GM18498 (cell line): ENCODE measurements around the gene ARIH1.

ENCODE experiments used
- ATAC-seq: cut with Tn5 transposase; IDR thresholded peaks from one replicate; pipeline ENCODE4 v1.9.1; 2021; ENCODE audit warnings: mild to moderate bottlenecking, moderate library complexity; ENCODE audit not compliant: unreplicated experiment

ARIH1 gene

GRCh38 chr15:72538931-72539330 is 64.8 kb downstream of the ARIH1 start:
- no peak for ATAC-seq

DNA sequence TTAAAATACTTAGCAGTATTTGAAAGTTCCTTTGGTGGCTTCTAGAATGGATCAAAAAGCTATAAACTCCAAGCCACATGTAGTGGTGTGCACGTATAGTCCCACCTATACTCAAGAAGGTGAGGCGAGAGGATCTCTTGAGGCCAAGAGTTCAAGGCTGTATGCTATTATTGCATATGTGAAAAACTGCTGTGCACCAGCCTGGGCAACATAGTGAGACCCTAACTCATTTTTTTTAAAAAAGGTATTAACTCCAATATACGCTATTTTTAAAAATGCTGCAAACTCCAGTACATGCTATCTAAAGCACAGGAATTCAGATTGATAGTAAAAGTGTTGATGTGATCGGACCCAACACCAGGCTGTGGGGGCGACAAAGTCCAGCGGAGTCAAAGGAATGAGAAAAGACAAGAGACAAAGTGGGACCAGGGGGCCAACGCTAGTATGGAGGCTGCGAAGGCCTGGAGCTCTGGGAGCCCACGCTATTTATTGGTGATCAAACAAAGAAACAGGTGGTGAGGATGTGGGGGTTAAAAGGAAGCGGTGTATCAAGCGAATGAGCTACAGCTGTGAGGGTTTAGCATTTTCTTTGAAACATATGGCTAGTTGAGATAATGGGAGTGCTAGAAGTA is 66.6 kb downstream of the ARIH1 start:
- ATAC-seq, result no peak

DNA sequence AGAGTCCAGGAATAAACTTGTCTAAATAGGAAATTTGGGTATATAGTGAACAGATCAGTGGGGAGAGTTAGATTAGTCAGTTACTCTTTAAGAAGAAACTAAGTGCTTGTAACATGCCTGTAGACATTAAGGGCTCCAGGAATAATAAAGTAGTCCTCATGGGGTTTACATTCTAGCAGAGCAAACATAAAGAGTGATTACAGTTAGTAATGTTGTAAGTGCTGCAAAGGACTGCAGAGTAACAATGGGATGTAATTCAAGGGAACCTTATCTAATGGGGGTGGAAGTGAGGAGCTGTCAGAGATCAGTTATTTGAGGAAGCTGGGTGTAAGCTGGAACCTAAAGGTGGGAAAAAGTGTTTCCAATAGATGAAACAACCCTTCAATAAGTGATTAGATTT is 67.5 kb downstream of the ARIH1 start:
- no peak for ATAC-seq

DNA sequence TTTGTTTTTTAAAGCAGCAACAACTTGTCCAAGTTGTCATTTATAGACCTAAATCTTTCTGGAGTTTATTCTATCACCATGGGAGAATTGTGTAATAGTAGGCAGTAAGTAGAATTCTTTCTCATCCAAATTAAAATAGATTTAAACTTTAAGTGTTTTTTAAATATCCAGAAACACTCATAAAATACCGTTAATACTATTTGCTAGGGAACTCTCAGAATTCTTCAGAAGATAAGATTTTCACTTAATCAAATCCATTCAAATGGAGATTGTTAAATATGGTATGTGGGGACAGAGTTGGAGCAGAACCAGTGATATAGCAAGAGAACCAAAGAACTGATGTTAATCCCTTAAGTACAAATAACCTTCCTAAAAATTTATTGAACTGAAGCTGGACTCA is 71.0 kb downstream of the ARIH1 start:
- no peak for ATAC-seq

DNA sequence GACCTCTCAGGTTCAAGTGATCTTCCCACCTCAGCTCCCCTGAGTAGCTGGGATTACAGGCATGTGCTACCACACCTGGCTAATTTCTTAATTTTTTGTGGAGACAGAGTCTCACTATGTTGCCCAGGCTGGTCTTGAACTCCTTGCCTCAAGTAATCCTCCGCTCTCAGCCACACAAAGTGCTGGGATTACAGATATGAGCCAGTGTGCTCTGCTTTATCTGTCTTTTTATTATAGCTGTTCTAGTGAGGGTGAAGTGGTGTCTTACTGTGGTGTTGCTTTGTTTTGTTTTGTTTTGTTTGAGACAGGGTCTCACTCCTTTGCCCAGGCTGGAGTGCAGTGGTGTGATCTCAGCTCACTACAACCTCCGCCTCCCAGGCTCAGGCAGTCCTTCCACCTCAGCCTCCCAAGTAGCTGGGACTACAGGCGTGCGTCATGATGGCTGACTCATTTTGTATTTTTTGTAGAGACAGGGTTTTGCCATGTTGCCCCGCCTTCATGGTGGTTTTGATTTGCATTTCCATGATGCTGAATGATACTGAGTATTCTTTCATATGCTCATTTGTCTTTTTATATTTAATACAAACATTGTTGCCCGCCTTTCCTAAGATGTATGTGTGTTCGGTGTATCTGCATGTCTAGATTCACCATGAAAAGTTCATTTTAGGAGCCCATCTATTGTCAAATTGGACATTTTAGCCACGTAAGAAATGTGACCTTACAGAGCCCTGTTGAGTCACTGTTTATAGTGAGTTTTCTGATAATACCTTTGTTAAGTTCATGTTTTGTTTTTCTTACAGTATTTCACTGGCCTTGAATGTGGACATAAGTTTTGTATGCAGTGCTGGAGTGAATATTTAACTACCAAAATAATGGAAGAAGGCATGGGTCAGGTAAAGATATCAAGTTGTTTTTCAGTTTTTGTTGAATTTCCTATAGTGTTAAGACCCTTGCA is 80.6 kb downstream of the ARIH1 start:
- ATAC-seq, result no peak

GRCh38 chr15:72559781-72560180 is 85.7 kb downstream of the ARIH1 start:
- ATAC-seq, result no peak

GRCh38 chr15:72560458-72560857 is 86.3 kb downstream of the ARIH1 start:
- ATAC-seq, result no peak

GRCh38 chr15:72562386-72562785 is 88.3 kb downstream of the ARIH1 start:
- ATAC-seq, result no peak

DNA sequence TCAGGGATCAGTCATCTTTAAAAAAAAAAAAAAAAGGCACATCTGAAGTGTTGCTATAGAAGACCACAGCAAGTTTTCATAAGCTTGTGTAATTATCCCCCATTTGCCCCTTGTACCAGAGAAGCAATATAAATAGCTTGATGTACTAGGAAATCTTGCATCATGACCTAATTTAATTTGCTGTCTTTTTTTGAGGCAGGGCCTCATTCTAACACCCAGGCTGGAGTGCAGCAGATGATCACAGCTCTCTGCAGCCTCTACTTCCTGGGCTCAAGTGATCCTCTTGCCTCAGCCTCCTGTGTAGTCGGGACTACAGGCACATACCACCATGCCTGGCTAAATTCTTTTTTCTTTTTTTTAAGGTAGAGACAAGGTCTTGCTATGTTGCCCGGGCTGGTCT is 88.7 kb downstream of the ARIH1 start:
- no peak for ATAC-seq

DNA sequence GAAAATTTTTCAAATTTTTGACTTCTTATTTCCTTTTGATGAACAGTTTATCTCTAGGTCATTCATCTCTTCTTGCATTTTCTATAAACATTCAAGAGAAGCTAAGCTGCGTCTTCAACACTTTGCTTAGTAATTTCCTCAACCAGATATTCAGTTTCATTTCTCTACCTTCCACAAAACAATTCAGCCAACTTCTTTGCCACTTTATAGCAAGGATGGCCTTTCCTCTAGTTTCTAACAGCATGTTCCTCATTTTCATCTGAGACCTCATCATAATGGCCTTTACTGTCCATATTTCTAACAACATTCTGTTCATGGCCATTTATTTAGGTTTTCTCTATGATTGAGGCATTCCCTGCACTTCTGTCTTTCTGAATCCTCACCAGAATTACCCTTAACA is 90.0 kb downstream of the ARIH1 start:
- ATAC-seq, result no peak

DNA sequence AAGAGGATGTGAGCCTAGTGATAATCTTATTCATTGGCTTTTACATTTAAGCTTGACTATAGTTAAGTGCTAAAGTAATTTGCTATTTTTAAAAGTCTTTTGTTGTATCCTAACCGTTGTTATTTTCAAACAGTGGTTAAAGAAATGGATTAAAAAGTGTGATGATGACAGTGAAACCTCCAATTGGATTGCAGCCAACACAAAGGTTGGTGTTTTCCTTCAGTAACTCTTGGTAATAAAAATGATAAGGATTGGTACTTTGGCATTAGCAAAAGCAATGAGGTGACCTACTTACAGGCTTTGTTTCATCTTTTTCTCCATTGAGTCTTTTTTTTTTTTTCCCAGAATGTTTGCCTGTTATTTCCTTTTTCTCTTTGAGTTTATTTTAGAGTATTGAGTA is 92.8 kb downstream of the ARIH1 start:
- no peak for ATAC-seq

DNA sequence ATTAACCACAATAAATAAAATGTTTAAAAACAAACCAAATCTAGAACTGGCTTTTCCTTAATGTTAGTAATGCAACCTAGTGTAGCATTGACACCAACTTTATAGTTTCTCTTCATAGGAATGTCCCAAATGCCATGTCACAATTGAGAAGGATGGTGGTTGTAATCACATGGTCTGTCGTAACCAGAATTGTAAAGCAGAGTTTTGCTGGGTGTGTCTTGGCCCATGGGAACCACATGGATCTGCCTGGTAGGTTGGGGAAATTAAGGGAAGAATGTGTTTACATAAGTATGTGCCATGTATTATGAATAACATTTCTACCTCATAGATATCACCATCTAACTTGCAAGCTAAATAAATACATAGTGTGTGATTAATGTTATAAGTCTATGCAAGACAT is 95.9 kb downstream of the ARIH1 start:
- no peak for ATAC-seq

DNA sequence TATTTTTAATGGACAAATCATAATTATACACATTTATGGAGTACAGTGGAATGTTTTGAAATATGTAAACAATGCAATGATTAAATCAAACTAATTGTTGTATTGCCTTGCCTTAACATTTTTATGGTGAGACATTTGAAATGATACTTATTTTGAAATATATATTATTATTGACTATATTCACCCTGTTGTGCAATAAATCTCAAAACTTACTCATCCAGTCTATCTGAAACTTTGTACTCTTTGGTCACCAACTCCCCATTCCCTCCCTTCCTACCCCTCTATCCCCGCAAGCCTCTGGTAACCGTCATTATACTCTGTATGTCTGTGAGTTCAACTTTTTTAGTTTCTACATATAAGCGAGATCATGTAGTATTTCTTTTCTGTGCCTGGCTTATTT is 105.7 kb downstream of the ARIH1 start:
- no peak for ATAC-seq

DNA sequence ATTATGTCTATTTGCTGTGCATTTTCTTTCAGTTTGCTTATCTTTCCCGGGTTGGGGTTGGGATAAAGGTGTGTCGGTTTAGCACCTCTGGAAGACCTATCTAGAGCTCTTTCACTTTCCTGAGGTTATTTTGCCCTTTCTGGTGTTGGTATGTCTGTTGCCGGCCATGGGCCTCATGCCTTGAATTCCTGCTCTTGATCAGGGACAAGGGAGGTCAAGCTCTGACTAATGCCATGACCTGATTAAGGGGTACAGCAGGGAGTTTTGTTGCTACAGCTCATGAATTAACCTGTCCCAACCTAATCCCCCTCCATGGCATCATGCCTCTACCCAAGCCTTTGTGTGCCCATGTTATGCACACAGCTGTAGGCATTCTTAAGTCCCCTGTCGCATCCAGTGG is 109.9 kb downstream of the ARIH1 start:
- ATAC-seq, result no peak

- ATAC-seq, result no peak
Observed at GRCh38 chr15:72585025-72585424, 110.9 kb downstream of the ARIH1 start.

DNA sequence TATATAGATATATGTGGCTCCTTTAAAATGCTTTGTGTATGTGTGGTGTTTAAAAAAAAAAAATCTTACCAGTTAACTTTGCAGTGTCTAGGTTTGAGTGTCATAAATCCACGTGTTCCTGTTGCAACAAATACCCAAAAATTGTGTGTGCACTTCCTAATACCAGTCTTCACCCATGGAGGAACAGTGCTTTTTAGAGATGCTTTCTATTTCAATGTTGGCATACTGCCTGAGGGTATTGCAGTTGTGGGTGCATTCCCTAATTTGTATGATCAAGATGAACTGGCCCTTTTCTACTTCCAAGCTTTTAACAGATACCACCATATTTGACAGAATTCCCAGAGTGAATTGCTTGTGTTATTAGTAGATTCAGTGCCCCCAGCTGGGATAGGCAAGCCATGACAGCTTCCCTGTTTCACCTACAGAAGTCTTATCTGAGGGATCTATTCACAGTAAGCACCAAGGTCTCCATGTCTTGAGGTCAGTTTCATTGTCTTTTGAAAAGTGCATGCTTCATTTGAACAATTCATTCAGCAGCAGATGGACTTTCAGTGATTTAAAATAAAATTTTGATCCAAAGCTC is 111.4 kb downstream of the ARIH1 start:
- no peak for ATAC-seq

GRCh38 chr15:72588096-72588495 is 114.0 kb downstream of the ARIH1 start:
- ATAC-seq, result no peak

DNA sequence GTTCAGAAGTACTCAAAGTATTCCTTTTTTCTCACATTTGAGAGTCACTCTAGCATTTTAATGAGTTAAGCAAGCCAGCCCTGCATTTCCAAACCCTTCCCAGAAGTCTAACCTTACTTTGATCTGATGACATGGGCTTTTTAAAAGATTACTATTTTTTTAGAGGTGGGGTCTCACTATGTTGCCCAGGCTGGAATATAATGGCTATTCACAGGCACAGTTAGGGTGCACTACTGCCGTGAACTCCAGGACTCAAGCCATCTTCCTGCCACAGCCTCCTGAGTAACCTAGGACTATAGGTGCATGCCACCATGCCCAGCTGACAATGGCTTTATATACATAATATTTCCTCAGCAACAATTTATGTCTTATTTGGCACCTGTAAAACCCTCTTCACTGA is 116.3 kb downstream of the ARIH1 start:
- ATAC-seq, result no peak

DNA sequence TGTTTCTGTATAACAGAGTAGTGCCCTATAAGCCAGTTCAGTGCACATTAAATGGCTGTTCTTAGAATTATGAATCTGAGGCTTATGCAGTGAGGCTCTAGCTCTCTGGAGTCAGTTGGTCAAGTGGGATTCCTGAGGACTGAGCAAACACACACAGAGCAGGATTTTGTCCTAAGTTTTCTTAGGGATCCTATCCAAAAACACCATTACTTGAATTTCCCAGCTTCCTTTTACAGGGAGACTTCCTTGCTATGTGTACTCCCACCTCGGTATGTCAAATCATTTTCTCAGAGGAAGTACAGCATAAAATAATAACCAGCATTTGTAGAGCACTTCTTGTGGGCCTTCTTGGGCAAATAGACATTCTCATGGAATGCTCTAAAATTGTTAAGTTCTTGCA is 117.2 kb downstream of the ARIH1 start:
- no peak for ATAC-seq

- ATAC-seq, result no peak
Observed at GRCh38 chr15:72592097-72592496, 118.0 kb downstream of the ARIH1 start.

- ATAC-seq, result no peak
Observed at GRCh38 chr15:72592676-72593075, 118.5 kb downstream of the ARIH1 start.

DNA sequence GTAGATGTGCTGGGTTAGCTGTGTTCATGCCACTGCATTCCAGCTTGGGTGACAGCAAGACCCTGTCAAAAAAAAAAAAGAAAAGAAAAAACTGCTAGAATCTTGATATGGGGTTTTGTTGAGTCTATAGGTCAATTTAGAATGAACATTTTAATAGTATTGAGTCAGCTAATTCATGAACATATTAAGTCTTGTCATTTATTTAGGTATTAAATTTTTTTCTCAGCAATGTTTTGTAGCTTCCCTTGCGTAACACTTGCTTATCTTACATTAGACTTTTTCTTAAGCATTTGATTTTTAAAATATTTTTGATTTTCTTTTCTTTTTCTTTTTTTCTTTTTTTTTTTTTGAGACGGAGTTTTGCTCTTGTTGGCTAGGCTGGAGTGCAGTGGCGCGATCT is 119.7 kb downstream of the ARIH1 start:
- ATAC-seq, result no peak
